Measurements from ENCODE around the gene KANSL1.

KANSL1 gene

DNA sequence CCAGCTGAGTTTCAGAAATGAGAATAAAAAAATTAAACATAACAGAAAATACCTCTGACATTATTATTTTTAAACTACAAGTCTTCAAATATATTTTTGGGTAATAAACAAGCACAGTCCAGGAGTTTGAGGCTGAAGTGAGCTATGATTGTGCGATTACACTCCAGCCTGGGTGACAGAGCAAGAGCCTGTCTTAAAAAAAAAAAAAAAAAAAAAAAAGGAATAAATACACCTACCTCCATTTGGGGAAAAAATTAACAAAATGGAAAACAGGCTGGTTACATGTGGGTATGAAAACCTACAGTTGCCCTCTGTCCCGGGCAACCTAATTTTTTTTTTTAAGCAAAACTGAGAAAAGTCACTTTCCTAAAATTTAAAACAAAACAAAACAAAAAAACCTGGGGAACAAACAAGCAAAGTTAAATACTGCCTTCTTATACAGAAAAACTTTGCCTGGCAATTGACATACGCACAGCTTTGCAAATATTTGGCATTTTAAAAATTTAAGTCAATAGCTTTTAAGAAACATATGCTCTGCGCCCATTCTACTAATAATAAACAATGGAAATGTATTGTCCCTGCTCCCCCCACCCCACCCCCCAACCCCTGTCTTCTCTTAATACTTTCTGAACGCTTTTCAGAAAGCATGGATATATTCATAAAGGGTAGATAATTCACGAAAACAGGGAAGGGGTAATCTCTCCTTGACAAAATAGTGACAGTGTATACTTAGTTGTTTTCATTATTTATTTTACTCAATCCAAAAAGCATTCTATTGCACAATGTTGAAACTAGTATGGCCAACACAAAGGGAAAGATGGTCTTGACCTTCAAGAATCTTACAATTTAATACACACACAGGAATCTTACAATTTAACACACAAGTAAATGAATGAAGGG is 112.9 kb downstream of the KANSL1 start:
- DNase-seq (ENCODE audit: low read depth), result no peak

DNA sequence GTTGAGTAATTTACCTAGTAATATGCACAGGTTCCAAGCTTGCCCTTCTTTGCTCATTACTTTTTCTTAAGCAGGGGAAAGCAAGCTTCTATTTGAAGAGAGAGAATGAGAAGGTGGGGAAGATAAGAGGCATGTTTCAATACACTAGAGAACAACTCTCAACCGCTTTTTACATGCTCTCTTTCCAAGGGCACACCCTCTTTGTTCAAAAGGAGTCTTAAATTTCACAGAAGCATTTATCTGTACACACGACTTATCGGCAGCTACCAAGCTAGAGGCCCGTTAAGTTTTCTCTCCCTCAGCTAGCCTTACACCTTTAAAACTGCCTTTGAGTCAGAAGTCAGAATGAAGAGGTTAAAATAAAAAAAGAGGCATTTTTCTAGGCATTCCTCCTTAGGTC is 114.6 kb downstream of the KANSL1 start:
- DNase-seq (ENCODE audit: low read depth), result no peak

DNA sequence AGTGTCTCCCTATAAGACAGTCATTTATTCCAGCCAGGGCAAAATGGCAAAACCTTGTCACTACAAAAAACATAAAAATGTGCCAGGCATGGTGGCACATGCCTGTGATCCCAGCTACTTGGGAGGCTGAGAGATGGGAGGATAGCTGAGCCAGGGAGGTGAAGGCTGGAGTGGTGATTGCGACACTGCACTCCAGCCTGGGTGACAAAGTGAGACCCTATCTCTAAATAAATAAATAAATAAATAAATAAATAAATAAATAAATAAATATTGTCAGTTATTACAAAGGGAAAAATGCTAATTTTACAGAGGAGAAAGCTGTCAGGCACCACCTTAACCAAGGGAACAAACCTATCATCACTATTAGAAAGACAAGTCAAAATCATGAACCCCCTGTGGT is 118.7 kb downstream of the KANSL1 start:
- DNase-seq (ENCODE audit: low read depth), result no peak

DNA sequence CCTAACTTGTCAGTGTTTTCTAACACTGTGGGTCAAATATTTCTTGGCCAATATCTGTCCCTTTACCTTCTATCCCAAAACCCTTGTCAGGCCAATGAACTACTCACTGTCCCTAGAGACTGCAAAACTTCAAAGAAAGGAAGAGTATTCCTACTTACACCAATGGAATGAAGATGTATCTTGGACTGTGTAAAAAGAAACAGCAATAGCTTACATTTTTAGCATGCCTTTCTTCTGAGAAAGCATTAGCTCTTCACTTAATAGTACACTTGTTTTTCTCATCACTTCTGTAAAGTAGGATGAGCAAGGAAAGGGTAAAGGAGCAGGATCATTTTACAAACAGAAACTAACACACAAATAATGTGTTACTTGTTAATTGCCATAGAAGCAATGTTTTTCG is 120.2 kb downstream of the KANSL1 start:
- no peak for DNase-seq (ENCODE audit: low read depth)

DNA sequence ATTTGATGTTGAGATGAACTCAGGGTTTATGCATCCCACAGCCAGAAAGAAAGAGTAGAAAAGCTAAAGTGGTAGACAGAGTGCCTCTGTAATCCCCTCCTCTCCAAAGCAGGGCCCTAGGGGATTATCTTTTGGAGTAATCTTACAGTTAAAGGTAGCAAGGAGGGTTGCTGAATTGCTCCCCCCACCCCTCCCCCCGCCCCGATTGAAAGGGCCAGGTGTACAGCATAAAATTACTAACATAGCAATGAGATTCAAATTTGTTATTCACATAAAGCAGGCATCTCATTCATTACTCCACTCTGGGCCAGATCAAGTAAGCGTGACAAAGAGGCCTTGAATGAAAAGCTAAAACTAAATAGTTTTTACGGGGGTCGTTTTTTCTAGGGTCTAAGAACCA is 121.4 kb downstream of the KANSL1 start:
- DNase-seq (ENCODE audit: low read depth), result no peak

DNA sequence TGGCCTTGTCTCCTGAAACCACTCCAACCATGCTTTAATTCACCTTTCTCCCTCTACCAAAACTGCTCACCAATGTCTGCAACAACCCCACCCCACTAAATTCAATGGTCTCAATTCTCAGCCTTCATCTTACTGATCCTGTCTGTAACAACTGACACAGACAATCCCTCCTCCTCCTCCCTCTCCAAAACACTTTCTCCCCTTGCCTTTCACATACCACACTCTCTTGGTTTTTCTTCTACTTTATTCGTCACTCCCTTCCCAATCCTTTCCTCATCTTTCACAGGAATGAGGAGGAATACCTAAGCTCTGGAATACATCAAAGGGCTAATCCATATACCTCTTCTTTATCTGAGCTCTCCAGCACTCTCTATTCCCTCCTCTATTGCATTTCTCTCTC is 128.8 kb downstream of the KANSL1 start:
- no peak for DNase-seq (ENCODE audit: low read depth)

DNA sequence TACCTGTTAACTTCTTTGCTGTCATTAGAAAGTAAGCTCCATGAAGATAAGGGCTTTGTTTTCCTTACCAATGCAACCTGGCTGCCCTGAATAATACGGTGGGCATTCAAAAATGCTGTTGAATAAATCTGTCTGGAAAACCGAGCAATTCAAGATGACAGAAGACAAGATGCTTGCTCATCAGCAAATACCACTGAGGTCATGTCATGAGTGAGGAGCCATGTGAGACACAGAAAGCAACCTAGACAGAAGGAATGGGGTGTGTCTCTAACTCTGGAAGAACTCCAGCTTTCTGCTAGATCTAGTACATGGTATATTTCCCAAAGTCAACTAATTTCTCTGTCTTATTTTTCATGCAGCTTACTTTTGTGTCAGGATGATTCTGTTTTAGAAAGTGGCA is 130.0 kb downstream of the KANSL1 start:
- no peak for DNase-seq (ENCODE audit: low read depth)

DNA sequence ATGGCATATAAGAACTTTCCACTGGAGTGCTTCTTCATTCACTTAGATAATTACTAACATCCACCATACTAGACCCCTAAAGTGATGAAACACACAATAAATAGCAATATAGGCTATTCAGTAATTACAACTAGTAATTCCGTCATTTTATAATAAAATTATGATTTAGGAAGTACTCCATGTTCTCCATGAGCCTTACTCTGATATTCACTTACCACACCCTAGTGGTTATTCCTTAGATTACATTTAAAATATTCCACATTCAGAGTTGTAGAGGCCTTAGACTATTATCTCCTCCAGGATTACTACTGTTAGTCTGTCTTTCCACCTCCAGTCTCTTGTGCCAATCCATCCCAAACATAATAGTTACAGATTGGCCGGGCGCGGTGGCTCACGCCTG is 131.8 kb downstream of the KANSL1 start:
- no peak for DNase-seq (ENCODE audit: low read depth)

DNA sequence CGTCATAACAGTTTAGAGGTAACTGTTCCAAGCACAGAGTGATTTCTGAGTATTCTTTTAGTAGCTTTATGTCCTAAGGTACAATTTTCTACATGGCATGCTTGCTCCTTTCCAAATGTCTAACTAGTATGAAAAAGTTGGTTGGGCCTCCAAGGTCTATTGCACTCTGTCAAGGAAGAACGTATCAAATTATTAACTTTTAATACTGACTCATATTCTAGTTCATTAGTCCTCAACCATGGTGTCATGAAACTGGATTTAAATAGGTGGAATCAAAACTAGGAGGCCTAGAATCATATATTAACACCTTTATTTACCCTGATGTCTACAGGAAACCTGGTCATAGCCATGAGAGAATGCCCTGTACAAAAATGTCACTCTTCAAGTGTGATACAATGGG is 132.8 kb downstream of the KANSL1 start:
- DNase-seq (ENCODE audit: low read depth), result no peak

DNA sequence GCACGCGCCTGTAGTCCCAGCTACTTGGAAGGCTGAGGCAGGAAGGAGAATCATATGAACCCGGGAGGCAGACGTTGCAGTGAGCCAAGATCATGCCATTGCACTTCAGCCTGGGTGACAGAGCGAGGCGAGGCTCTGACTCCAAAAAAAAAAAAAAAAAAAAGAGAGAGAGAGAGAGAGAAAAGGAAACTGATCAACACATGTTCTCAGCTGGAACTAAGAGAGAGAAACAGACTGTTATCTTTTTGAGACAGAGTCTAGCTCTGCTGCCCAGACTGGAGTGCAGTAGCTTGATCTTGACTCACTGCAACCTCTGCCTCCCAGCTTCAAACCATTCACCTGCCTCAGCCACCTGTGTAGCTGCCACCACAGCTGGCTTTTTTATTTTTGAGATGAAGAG is 133.7 kb downstream of the KANSL1 start:
- DNase-seq (ENCODE audit: low read depth), result no peak

DNA sequence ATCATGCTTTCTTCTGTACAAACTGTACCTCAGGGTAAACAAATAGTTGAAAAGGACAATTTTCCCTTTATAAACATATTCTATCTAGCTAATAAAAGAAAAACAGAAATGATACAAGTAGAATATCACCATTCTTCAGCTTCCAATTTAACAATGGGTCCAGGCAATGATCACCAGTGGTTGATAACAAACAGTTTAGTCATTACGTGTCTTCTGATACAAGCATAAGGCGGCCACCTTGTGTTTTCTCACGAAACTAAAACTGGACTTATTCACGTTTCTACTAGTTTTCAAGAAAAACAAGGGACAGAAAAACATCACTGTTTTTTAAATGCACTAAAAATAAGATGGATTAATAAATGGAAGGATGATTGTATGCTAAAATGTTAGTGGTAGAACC is 135.9 kb downstream of the KANSL1 start:
- no peak for DNase-seq (ENCODE audit: low read depth)

DNA sequence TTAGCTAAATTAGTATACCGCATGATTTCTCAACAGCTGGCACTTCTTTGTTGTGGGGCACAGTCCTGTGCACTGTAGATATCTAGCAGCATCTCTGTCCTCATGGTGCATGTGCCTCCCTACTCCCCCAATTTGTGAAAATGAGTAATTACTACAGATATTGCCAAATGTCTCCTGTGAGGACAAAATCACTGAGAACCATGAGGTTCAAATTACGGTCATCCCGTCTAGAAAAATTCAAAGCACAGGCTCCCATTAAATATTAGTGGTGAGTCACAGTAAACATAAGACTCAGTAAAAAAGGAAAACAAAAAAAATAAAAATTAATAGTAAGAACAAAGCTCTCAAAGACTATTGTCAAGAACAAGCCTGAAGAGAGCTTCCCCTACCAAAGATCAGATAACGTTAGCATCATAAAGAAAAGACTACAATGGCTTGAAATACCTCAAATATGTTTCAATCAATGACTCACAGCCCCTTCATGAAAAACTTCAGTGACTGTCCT is 136.4 kb downstream of the KANSL1 start:
- no peak for DNase-seq (ENCODE audit: low read depth)

DNA sequence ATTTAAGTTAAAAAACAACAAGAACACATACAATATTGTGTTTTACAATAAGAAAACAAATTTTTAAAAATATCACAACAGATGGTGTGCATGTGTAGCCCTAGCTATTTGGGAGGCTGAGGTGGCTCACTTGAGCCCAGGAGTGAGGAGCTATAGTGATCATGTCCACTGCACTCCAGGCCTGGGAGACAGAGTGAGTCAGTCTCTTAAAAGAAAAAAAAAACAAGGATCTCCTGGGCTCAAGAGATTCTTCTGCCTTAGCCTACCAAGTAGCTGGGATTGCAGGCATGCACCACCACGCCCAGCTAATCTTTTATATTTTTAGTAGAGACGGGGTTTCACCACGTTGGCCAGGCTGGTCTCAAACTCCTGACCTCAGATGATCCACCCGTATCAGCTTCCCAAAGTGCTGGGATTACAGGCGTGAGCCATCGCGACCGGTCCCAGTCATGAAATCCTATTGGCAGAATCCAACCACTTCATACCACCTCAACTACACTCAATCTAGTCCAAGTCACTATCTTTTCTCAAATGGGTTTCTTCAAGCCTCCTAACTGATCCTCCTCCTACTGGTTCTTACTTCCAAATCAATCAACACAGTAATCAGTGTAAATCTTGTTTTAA is 139.2 kb downstream of the KANSL1 start:
- DNase-seq (ENCODE audit: low read depth), result no peak

DNA sequence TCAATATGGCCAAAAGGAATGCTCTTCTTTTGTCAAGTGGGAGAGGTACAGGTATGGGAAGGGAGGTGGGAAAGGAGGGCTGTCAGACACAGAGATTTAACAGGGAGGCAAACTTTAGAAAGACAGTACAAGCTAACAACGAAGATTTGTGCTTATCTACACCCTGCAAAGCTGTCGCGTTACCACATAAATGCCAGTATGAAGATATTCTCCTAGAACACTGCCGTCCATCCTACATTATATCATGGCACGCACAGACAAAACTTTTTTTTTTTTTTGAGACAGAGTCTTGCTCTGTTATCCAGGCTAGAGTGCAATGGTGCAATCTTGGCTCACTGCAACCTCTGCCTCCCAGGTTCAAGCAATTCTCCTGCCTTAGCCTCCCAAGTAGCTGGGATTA is 143.6 kb downstream of the KANSL1 start:
- DNase-seq (ENCODE audit: low read depth), result no peak

DNA sequence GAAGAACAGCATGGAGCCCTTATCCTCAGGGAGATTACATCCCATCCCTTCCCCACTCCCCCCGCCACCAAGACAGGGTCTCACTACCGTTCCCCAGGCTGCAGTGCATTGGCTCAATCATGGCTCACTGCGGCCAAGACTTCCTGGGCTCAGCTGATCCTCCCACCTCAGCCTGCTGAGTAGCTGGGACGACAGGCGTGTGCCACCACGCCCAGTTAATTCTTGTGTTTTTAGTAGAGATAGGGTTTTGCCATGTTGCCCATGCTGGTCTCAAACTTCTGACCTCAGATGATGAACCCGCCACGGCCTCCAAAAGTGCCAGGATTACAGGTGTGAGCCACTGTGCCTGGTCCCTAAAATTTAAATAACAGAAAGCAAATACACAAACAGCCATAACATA is 145.4 kb downstream of the KANSL1 start:
- no peak for DNase-seq (ENCODE audit: low read depth)

DNA sequence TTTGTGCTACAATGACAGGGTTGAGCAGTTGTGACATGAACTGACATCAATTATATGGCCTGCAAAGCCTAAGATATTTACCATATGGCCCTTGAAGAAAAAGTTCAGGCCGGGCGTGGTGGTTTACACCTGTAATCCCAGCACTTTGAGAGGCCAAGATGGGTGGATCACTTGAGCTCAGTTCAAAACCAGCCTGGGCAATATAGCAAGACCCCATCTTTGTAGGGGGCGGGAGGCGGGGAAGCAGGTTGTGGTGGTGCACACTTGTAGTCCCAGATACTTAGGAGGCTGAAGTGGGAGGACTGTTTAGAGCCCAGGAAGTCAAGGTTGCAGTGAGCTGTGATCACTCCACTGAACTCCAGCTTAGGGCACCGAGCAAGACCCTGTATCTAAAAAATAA is 145.8 kb downstream of the KANSL1 start:
- no peak for DNase-seq (ENCODE audit: low read depth)

DNA sequence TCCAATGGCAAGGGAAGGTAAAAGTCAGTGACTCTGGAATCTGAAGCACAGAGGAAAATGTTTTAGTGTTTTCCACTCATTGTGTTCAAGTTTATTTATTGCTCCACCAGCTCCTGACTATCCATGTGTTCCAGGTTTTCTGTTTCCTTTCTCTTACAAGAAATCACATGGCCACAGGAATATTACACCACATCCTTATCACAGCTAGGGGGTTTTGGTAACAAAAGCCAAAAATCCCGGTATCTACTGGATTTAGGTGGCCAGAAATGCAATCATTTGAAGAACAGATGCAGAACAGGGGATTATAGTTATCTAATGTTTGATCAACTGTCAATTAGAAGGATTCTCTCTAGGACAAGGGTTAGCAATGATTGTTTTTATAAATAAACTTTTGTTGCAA is 146.3 kb downstream of the KANSL1 start:
- DNase-seq (ENCODE audit: low read depth), result no peak

DNA sequence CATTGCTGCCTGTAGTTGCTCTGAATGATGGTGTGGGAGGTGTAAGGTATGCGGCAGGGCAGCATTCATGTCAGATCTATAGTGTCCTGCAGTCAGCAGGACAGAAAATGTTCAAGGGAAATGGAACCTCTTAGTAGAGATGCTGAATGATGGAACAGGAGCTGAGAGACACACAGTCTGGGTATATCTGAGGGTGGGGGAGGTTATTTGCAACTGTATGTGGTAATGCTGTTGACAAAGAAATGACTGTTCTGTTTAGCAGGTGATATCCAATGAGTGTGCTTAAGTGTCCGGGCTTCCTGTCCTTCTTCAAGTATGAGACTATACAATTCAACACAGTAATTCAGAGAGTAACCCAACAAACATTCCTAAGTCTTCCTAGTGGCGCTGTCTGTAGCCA is 147.6 kb downstream of the KANSL1 start:
- DNase-seq (ENCODE audit: low read depth), result no peak

DNA sequence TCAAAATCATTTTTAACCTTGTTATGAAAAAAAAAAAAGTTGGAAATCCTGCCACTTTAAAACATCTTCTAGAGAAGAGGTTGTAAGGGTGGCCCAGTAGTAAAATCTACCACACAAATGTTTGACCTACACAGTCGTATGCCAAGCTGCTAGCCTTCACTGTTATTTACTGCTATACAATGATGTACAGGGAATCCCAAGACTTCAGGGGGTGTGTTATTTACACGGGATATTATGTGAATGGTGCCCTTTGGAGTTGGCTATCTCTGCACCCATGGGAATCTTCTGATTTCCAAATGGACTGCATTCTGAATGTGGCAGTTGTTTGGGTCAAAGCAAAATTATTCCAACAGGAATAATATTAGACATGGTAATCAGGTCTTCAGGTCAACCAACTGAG is 148.2 kb downstream of the KANSL1 start:
- DNase-seq (ENCODE audit: low read depth), result no peak

DNA sequence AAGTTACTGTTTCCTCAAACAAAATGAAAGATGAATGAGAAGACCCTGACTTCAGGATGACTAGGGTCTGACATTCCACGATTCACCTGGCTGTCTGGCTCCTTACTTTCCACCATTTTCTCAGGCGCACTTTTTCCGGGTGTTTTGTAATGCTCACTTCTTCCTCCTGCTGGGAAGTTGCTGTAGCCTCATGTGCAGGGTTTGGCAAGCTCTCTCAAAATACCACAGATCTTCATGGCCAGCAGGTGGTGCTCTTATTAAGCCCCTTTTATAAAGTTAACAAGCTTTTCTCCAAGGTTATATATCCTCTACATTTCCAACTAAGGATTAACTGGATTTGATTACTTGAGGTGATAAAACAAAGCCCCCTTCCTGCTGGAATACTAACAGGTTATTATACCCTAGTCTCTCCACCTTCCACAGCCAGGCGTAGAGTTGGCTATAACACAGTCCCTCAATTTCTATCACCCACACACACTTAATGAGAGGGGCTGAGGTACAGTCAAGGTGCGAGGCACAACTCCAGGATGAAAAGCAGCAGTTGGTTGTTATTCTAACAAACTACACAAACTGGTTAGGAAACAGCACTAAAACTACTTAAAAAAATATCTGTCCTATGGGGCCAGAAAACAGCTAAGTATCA is 148.8 kb downstream of the KANSL1 start:
- DNase-seq (ENCODE audit: low read depth), result peak; percentile 16

DNA sequence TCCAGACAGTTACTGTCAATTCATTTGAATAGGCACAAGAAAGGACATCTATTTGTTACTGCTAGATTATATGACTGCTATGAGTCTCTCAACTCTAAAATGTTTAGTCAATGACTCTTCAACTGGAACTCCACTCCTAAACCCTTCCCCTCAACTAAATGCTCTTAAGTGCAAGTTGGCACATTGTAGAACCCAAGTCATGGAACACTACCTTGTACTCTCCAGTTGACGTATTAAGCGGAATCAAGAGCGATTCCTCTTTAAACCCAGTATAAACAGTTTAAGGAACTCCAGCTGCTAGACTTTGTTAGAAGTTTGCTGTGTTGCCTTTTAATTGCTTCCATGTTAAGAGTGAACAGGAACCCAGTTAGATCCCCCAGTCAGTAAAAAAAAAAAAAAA is 149.6 kb downstream of the KANSL1 start:
- DNase-seq (ENCODE audit: low read depth), result no peak

DNA sequence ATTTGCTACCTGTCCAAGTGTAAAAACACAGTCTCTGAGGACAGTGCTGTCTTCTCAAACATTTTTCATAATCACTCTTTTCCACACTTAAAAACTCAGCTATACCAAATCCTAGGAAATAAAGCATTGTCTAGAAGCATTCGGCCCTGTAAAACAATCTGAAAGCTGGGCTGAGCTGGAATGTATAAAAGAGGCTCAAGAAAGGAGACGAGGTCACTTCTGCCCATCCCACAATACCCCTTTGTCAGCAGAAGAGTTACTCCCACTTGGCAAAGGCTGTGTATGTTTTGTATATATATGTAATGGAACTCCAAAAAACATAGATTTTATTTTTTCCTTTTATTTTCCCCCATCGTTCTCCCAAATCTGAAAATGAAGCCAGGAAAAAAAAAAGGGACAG is 150.3 kb downstream of the KANSL1 start:
- no peak for DNase-seq (ENCODE audit: low read depth)

DNA sequence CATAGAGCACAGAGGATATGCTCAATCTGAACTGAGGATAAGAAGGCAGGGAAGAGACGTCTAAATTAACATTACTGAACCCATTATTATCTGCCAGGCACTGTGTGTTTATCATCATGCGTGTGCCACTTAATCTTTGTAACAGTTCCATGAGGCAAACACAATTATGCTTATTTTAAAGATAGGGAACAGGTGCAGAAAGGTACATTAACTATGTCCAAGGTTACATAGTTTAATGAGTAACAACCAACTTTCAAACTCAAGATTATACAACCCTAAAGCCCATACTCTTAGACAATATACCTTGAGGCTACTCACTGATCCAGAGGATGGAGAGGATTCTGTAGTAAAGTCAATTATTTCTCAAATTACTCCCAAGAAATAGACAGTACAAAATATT is 151.0 kb downstream of the KANSL1 start:
- no peak for DNase-seq (ENCODE audit: low read depth)
